ENCODE results near the gene ADAM17. TPM values are rescaled to one million over a fixed set of nuclear protein-coding genes. Genes with fewer than 3 reads are reported as not detected.
"Not testable (repeated sequence)": the region's sequence is repeated elsewhere in the genome, so short reads cannot be mapped to it uniquely, and the experiment has no call there.

The ADAM17 gene
- polyA plus RNA-seq, 1 experiment = 11.1 TPM

DNA sequence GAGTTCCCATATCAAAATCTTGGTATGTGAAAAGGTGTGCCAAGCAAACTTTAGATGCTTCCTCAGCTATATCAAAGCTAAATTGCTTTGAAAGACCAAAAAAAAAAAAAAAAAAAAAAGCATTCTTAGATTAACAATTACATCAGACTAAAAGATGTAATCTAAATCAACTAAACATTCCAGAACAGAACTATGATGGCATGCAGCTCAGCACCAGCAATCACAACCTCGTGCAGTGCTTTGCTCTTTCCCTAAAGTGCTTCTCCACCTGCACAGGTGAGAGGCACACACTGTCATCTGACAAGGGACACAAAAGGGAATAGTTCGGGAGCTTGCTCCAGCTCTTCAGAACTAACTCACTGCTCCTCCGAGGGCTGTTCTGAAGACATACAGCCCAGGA, 37.5 kb downstream of the ADAM17 start:
- Histone ChIP-seq H3K27me3 (ENCODE audit: control insufficient read depth, insufficient read depth, low read length) (no peaks in the 10 kb centered on the region), H3K36me3 (ENCODE audit: control insufficient read depth, insufficient read depth, low read length) (peaks cover 12% of the 10 kb centered on the region), H3K4me3 (ENCODE audit: low read depth, low read length) (no peak overlapping the region)
- ChIA-PET CTCF (interaction anchor here (0.9 to 1.3 kb wide), 3 partner anchors 10 to 37 kb away, joined by 3 to 5 read pairs (median 4); no protein-coding TSS in a partner anchor), POLR2A (no interaction called here)
- DNase-seq (ENCODE audit: low read depth) = no peak
- TF ChIP-seq, protein P1, sequence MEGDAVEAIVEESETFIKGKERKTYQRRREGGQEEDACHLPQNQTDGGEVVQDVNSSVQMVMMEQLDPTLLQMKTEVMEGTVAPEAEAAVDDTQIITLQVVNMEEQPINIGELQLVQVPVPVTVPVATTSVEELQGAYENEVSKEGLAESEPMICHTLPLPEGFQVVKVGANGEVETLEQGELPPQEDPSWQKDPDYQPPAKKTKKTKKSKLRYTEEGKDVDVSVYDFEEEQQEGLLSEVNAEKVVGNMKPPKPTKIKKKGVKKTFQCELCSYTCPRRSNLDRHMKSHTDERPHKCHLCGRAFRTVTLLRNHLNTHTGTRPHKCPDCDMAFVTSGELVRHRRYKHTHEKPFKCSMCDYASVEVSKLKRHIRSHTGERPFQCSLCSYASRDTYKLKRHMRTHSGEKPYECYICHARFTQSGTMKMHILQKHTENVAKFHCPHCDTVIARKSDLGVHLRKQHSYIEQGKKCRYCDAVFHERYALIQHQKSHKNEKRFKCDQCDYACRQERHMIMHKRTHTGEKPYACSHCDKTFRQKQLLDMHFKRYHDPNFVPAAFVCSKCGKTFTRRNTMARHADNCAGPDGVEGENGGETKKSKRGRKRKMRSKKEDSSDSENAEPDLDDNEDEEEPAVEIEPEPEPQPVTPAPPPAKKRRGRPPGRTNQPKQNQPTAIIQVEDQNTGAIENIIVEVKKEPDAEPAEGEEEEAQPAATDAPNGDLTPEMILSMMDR (IDR thresholded peaks at IDR 0.05; ENCODE audit: insufficient read depth, low read depth, low read length) = no peak

DNA sequence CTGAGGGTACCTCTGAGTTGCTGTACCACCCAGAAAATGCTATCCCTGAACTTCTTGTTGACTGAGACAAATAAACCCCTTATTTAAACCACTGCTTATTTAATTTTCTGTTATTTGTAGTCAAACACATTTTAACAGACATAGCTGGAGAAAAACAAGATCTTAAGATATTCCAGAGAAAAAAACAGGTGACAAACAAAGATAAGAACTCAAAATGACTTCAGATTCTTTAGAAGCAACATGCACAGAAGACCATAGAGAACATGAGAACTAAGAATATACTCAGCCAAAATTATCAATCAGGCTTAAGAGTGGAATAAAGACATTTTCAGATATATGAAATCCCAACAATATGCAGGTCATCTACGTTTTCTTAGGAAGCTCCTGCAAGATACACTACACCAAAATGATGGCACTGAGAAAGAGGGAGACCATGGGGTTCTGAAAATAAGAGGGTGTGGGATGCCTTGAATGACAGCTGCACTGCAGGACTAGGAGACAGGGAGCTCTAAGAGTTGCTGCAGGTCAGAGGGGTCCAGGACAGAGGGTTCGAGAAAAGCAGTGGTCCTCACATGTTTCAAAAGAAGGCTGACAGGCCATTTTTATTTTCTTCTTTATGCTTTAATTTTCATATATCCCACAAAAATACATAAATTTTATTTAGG, 38.4 kb downstream of the ADAM17 start:
- ChIA-PET CTCF (interaction anchor here (1.0 to 1.2 kb wide), 2 partner anchors 9 kb away, joined by 3 to 4 read pairs; no protein-coding TSS in a partner anchor), POLR2A (no interaction called here)
- DNase-seq (ENCODE audit: low read depth) = no peak
- Histone ChIP-seq H3K4me3 (ENCODE audit: low read depth, low read length) (no peak overlapping the region), H3K27me3 (ENCODE audit: control insufficient read depth, insufficient read depth, low read length) (no peaks in the 10 kb centered on the region), H3K36me3 (ENCODE audit: control insufficient read depth, insufficient read depth, low read length) (peaks cover 17% of the 10 kb centered on the region)
- TF ChIP-seq, protein P1 (IDR thresholded peaks at IDR 0.05; ENCODE audit: insufficient read depth, low read depth, low read length) = no peak

DNA sequence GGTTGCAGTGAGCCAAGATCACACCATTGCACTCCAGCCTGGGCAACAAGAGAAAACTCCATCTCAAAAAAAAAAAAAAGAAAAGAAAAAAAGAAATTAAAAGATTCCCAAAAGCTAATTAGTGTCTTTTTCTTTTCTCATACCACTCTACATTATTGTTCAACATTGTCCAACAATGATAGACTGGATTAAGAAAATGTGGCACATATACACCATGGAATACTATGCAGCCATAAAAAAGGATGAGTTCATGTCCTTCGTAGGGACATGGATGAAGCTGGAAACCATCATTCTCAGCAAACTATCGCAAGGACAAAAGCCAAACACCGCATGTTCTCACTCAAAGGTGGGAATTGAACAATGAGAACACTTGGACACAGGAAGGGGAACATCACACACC, 41.7 kb downstream of the ADAM17 start:
- POLR2A ChIA-PET; H3K4me3 ChIP-seq (ENCODE audit: low read depth, low read length); CTCF ChIA-PET; H3K27me3 ChIP-seq (ENCODE audit: control insufficient read depth, insufficient read depth, low read length); DNase-seq (ENCODE audit: low read depth): not testable (repeated sequence)
- peaks cover 12% of the 10 kb centered on the region for H3K36me3 ChIP-seq (ENCODE audit: control insufficient read depth, insufficient read depth, low read length)

DNA sequence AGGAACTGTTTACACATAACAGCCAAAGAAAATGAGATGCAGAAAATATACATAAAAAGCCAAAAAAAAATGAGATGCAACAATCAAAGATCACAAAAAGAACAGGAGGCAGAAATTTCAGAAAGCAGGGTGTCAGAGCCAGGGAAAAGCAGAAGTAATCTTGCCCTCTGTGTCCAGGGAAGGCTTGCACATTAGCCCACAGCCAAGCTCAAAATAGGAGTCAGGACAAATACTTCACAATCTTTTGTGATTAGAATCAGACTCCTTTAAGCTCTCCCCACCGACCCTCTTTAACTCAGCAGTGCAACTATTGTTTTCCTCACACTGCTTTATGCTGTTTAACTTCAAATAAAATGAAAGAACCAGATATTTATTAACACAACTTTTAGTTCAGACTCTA, 46.7 kb downstream of the ADAM17 start:
- ChIA-PET CTCF (interaction anchor here (0.7 kb wide), 1 partner anchor 588 kb away, joined by 3 read pairs; no protein-coding TSS in a partner anchor), POLR2A (no interaction called here)
- Histone ChIP-seq H3K27me3 (ENCODE audit: control insufficient read depth, insufficient read depth, low read length) (no peaks in the 10 kb centered on the region), H3K4me3 (ENCODE audit: low read depth, low read length) (no peak overlapping the region), H3K36me3 (ENCODE audit: control insufficient read depth, insufficient read depth, low read length) (peaks cover 8% of the 10 kb centered on the region)
- TF ChIP-seq, protein P1 (IDR thresholded peaks at IDR 0.05; ENCODE audit: insufficient read depth, low read depth, low read length) = no peak
- no peak for DNase-seq (ENCODE audit: low read depth)

DNA sequence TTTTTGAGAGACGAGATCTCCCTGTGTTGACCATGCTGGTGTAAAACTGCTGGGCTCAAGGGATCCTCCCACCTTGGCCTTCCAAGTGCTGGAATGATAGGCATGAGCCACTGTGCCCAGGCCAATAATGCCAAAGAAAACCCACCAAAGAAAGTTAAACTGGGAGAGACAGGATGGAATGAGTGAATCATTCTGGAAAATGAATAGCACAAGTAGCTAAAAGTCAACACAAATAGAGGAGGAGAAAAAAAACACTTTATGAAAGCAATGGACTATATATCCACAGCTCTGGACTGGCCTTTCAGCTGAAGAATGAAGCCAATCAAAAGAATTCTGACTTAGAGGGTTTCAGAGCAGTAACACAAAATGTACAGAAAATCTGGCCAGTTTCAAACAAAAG, 57.4 kb downstream of the ADAM17 start:
- Histone ChIP-seq H3K4me3 (ENCODE audit: low read depth, low read length) (no peak overlapping the region), H3K36me3 (ENCODE audit: control insufficient read depth, insufficient read depth, low read length) (peaks cover 16% of the 10 kb centered on the region), H3K27me3 (ENCODE audit: control insufficient read depth, insufficient read depth, low read length) (no peaks in the 10 kb centered on the region)
- TF ChIP-seq, protein P1 (IDR thresholded peaks at IDR 0.05; ENCODE audit: insufficient read depth, low read depth, low read length) = no peak
- CTCF ChIA-PET = no interaction called here
- POLR2A ChIA-PET = interaction anchor here (0.7 kb wide), 1 partner anchor 95 kb away, joined by 7 read pairs; no protein-coding TSS in a partner anchor
- DNase-seq (ENCODE audit: low read depth) = no peak

DNA sequence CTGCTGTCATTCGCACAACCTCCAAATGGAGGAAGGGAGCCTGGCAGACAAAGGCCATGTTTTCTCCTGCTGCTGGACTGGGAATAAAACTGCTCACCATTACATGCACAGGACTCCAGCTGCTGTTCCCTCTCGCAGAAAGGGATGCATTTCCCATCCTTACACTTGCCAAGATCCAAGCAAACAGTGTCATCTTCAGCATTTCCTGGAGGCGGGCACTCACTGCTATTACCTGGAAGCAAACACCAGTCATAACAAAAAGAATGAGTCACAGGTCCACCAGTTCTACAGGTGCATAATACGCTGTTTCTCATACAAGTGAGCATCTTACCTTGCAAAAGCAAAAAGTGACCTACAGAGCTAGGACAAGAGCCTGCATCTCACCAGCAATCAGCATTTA, 58.6 kb downstream of the ADAM17 start:
- CTCF ChIA-PET = no interaction called here
- peaks cover 15% of the 10 kb centered on the region for H3K36me3 ChIP-seq (ENCODE audit: control insufficient read depth, insufficient read depth, low read length)

More for the DNA sequence above, 58.6 kb downstream of the ADAM17 start:
- no peak overlapping the region for H3K4me3 ChIP-seq (ENCODE audit: low read depth, low read length)
- TF ChIP-seq, protein P1 (IDR thresholded peaks at IDR 0.05; ENCODE audit: insufficient read depth, low read depth, low read length) = no peak
- POLR2A ChIA-PET = no interaction called here
- no peak for DNase-seq (ENCODE audit: low read depth)
- no peaks in the 10 kb centered on the region for H3K27me3 ChIP-seq (ENCODE audit: control insufficient read depth, insufficient read depth, low read length)

Data from BJ (cell line).